MM.1S (cell line): ENCODE measurements around the gene GPRIN1.

Source experiments
- DNase-seq: peaks from one replicate; pipeline ENCODE4 v3.0.0-alpha.2; 2015
- H2AFZ ChIP-seq: fragments of 300-600 bp; sonication (generic); 2 replicates; pipeline ENCODE4 v1.6.0; 2016; ENCODE audit warnings: antibody characterized with exemption, low read length
- H3F3A ChIP-seq: fragments of 300-600 bp; sonication (generic); 2 replicates; pipeline ENCODE4 v1.6.1; 2016; ENCODE audit warnings: mild to moderate bottlenecking, antibody characterized with exemption, low read length, moderate library complexity, mixed read lengths; ENCODE audit not compliant: insufficient read depth
- H3K27ac ChIP-seq: fragments of 300-600 bp; sonication (generic); 2 replicates; pipeline ENCODE4 v1.5.1; 2016; ENCODE audit warnings: mild to moderate bottlenecking, low read length
- H3K27me3 ChIP-seq: fragments of 300-600 bp; sonication (generic); replicated peaks from 2 replicates; pipeline ENCODE4 v1.6.0; 2016; ENCODE audit warnings: low read length; ENCODE audit not compliant: insufficient read depth
- H3K36me3 ChIP-seq: fragments of 300-600 bp; sonication (generic); replicated peaks from 2 replicates; pipeline ENCODE4 v1.6.1; 2016; ENCODE audit warnings: mild to moderate bottlenecking, low read length, mixed read lengths; ENCODE audit not compliant: insufficient read depth
- H3K4me1 ChIP-seq: fragments of 300-600 bp; sonication (generic); 2 replicates; pipeline ENCODE4 v1.6.1; 2016; ENCODE audit warnings: low read length, mixed read lengths
- H3K4me2 ChIP-seq: fragments of 300-600 bp; sonication (generic); 2 replicates; pipeline ENCODE4 v1.6.0; 2016; ENCODE audit warnings: low read depth, low read length
- H3K4me3 ChIP-seq: fragments of 300-600 bp; sonication (generic); 2 replicates; pipeline ENCODE4 v1.5.1; 2016; ENCODE audit warnings: low read length, mixed read lengths
- H3K79me2 ChIP-seq: fragments of 300-600 bp; sonication (generic); 2 replicates; pipeline ENCODE4 v1.6.1; 2016; ENCODE audit warnings: mixed run types, low read length, mixed read lengths
- H3K9ac ChIP-seq: fragments of 300-600 bp; sonication (generic); 2 replicates; pipeline ENCODE4 v1.6.1; 2016; ENCODE audit warnings: low read length, mixed read lengths
- H3K9me2 ChIP-seq: fragments of 300-600 bp; sonication (generic); replicated peaks from 2 replicates; pipeline ENCODE4 v1.6.1; 2016; ENCODE audit warnings: mild to moderate bottlenecking, low read length, mixed read lengths; ENCODE audit not compliant: insufficient read depth
- H3K9me3 ChIP-seq: fragments of 300-600 bp; sonication (generic); replicated peaks from 2 replicates; pipeline ENCODE4 v1.6.1; 2016; ENCODE audit warnings: mild to moderate bottlenecking, low read length, mixed read lengths; ENCODE audit not compliant: insufficient read depth
- H4K20me1 ChIP-seq: fragments of 300-600 bp; sonication (generic); 2 replicates; pipeline ENCODE4 v1.6.1; 2016; ENCODE audit warnings: mild to moderate bottlenecking, low read length, moderate library complexity, mixed read lengths; ENCODE audit not compliant: insufficient read depth
- CTCF ChIP-seq: fragments of 300-600 bp; sonication (generic); IDR thresholded peaks from 2 replicates; pipeline ENCODE4 v1.5.1; 2016; ENCODE audit warnings: antibody characterized with exemption, low read length, mixed read lengths
- EZH2 ChIP-seq: fragments of 300-600 bp; sonication (generic); optimal IDR thresholded peaks from 2 replicates; pipeline ENCODE3; 2017; ENCODE audit warnings: low read depth, mild to moderate bottlenecking, antibody characterized with exemption, low read length, mixed read lengths
- EZH2phosphoT487 ChIP-seq: fragments of 300-600 bp; sonication (generic); IDR thresholded peaks from 2 replicates; pipeline ENCODE4 v1.6.1; 2018; ENCODE audit warnings: antibody characterized with exemption, low read length

GPRIN1 gene

GRCh38 chr5:176575488-176576422 lies 34.2 kb downstream of the GPRIN1 start:
- Histone ChIP-seq H3K4me2 (no peak overlapping the region), H2AFZ (no peak overlapping the region), H3K9me2 (no peaks in the 10 kb centered on the region), H3K27me3 (0 out of 2 replicates have a peak, but pooled peaks cover under 1% of the 10 kb centered on the region), H3K4me1 (no peaks in the 10 kb centered on the region), H3K79me2 (no peaks in the 10 kb centered on the region), H3K27ac (no peak overlapping the region), H4K20me1 (no peaks in the 10 kb centered on the region), H3K36me3 (no peaks in the 10 kb centered on the region), H3K4me3 (no peak overlapping the region), H3F3A (no peaks in the 10 kb centered on the region), H3K9ac (no peak overlapping the region), H3K9me3 (no peaks in the 10 kb centered on the region)
- TF ChIP-seq CTCF (no peak), EZH2phosphoT487 (no peak), EZH2 (no peak)
- DNase-seq = no peak

- Histone ChIP-seq H3K4me3 (no peak overlapping the region), H3K27me3 (peaks cover 8% of the 10 kb centered on the region; the same call in 1 of the 2 replicates), H3K4me2 (no peak overlapping the region), H4K20me1 (no peaks in the 10 kb centered on the region), H2AFZ (no peak overlapping the region), H3K27ac (no peak overlapping the region), H3K79me2 (no peaks in the 10 kb centered on the region), H3K36me3 (no peaks in the 10 kb centered on the region), H3F3A (no peaks in the 10 kb centered on the region), H3K9me2 (no peaks in the 10 kb centered on the region), H3K9me3 (no peaks in the 10 kb centered on the region), H3K9ac (no peak overlapping the region), H3K4me1 (no peaks in the 10 kb centered on the region)
- TF ChIP-seq EZH2phosphoT487 = no peak
- TF ChIP-seq CTCF = no peak
- TF ChIP-seq EZH2 = no peak
- DNase-seq = no peak
Measured at GRCh38 chr5:176575066-176575465, 34.9 kb downstream of the GPRIN1 start.

GRCh38 chr5:176574297-176574591 lies 35.7 kb downstream of the GPRIN1 start:
- H3K27me3 ChIP-seq = peaks cover 13% of the 10 kb centered on the region
- H3K9me2 ChIP-seq = no peaks in the 10 kb centered on the region
- H3K79me2 ChIP-seq = no peaks in the 10 kb centered on the region
- no peak overlapping the region for H3K9ac ChIP-seq
- no peak overlapping the region for H3K4me3 ChIP-seq
- no peaks in the 10 kb centered on the region for H3K9me3 ChIP-seq
- no peaks in the 10 kb centered on the region for H3K4me1 ChIP-seq
- no peak overlapping the region for H2AFZ ChIP-seq
- no peak overlapping the region for H3K4me2 ChIP-seq
- H4K20me1 ChIP-seq = no peaks in the 10 kb centered on the region
- TF ChIP-seq EZH2phosphoT487 = no peak
- TF ChIP-seq EZH2 = no peak
- TF ChIP-seq CTCF = no peak
- H3K36me3 ChIP-seq = no peaks in the 10 kb centered on the region
- H3K27ac ChIP-seq = no peak overlapping the region
- no peaks in the 10 kb centered on the region for H3F3A ChIP-seq
- DNase-seq = no peak
